ENCODE measurements around the gene NPIPA1.
"Not testable (repeated sequence)": the region's sequence is repeated elsewhere in the genome, so short reads cannot be mapped to it uniquely, and the experiment has no call there.

NPIPA1 gene

GRCh38 chr16:14937143-14937542 is at the start of gene NPIPA1:
Gene NPIPA1 (plus strand): TSS chr16:14937443. CDS start chr16:14937443, 0 bp downstream.
- not testable (repeated sequence) for DNase-seq (ENCODE audit: low read depth in 2 of 2)

- not testable (repeated sequence) for DNase-seq (ENCODE audit: low read depth in 2 of 2)
These were observed 45.1 kb upstream of the NPIPA1 start for GRCh38 chr16:14892111-14892510.

GRCh38 chr16:14895382-14895781 is 41.9 kb upstream of the NPIPA1 start:
- not testable (repeated sequence) for DNase-seq (ENCODE audit: low read depth in 2 of 2)

- DNase-seq (ENCODE audit: low read depth in 2 of 2), result not testable (repeated sequence)
These were observed 41.2 kb upstream of the NPIPA1 start for GRCh38 chr16:14896023-14896422.

- not testable (repeated sequence) for DNase-seq (ENCODE audit: low read depth in 2 of 2)
These were observed 40.1 kb upstream of the NPIPA1 start for GRCh38 chr16:14897006-14897664.

GRCh38 chr16:14898162-14898561 is 39.1 kb upstream of the NPIPA1 start:
- not testable (repeated sequence) for DNase-seq (ENCODE audit: low read depth in 2 of 2)

GRCh38 chr16:14903191-14903957 is 33.9 kb upstream of the NPIPA1 start:
- not testable (repeated sequence) for DNase-seq (ENCODE audit: low read depth in 2 of 2)

- DNase-seq (ENCODE audit: low read depth in 2 of 2), result not testable (repeated sequence)
These were observed 27.5 kb upstream of the NPIPA1 start for GRCh38 chr16:14909744-14910143.

GRCh38 chr16:14910833-14911629 is 26.2 kb upstream of the NPIPA1 start:
- not testable (repeated sequence) for DNase-seq (ENCODE audit: low read depth in 2 of 2)

- peak in 1 of 2 donors; percentile 1 for DNase-seq (ENCODE audit: low read depth in 2 of 2)
These were observed 25.3 kb upstream of the NPIPA1 start for GRCh38 chr16:14911954-14912353.

- DNase-seq (ENCODE audit: low read depth in 2 of 2), result not testable (repeated sequence)
These were observed 24.7 kb upstream of the NPIPA1 start for GRCh38 chr16:14912588-14912987.

- not testable (repeated sequence) for DNase-seq (ENCODE audit: low read depth in 2 of 2)
These were observed 18.7 kb upstream of the NPIPA1 start for GRCh38 chr16:14918504-14918903.

- DNase-seq (ENCODE audit: low read depth in 2 of 2), result not testable (repeated sequence)
These were observed 17.2 kb upstream of the NPIPA1 start for GRCh38 chr16:14919837-14920600.

- not testable (repeated sequence) for DNase-seq (ENCODE audit: low read depth in 2 of 2)
These were observed 15.0 kb upstream of the NPIPA1 start for GRCh38 chr16:14922285-14922684.

- DNase-seq (ENCODE audit: low read depth in 2 of 2), result not testable (repeated sequence)
These were observed 14.3 kb upstream of the NPIPA1 start for GRCh38 chr16:14922968-14923367.

GRCh38 chr16:14923394-14924088 is 13.7 kb upstream of the NPIPA1 start:
- DNase-seq (ENCODE audit: low read depth in 2 of 2), result not testable (repeated sequence)

GRCh38 chr16:14924359-14924758 is 12.9 kb upstream of the NPIPA1 start:
- DNase-seq (ENCODE audit: low read depth in 2 of 2), result not testable (repeated sequence)

- not testable (repeated sequence) for DNase-seq (ENCODE audit: low read depth in 2 of 2)
These were observed 12.3 kb upstream of the NPIPA1 start for GRCh38 chr16:14924982-14925381.

- DNase-seq (ENCODE audit: low read depth in 2 of 2), result not testable (repeated sequence)
These were observed 9.1 kb upstream of the NPIPA1 start for GRCh38 chr16:14928064-14928714.

GRCh38 chr16:14929176-14929575 is 8.1 kb upstream of the NPIPA1 start:
- DNase-seq (ENCODE audit: low read depth in 2 of 2), result not testable (repeated sequence)
